Measurements from ENCODE around the gene CFAP91.
A peak's percentile ranks its signal among the peaks of the same experiment; 100 is the strongest.

Gene CFAP91

DNA sequence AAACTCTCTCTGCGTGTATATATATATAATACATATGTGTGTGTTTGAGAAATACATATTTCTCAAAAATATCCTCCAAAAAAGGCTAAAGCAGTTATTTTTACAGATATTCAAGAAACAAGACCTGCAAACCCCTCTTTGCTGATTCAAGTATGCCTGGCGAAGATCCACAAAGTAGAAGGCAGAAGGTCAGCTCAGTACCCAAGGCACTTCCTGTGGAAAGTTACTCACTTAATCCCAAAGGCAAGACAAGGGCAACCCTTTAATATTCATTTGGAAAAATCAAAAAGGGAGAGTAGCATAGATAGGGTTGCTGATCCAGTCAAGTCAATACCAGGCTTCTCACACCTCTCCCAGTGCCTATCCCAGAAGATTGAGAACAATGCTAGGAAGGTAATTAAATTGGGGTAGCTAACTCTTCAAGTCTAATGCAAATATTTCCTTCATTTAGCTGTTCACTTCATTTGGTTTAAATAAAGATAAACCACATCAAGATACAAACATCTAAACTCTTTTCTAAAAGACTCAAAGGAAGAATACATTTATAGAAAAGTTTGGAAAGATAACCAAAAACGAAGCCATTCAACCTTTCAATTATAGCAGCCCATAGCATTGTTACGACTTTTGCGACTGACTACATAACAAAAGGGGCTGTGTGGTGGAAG lies 32.8 kb upstream of the CFAP91 start:
- in situ Hi-C loops (cut with MboI; ENCODE audit: low sequenced_read_pairs, unreplicated experiment) = no loop called here

DNA sequence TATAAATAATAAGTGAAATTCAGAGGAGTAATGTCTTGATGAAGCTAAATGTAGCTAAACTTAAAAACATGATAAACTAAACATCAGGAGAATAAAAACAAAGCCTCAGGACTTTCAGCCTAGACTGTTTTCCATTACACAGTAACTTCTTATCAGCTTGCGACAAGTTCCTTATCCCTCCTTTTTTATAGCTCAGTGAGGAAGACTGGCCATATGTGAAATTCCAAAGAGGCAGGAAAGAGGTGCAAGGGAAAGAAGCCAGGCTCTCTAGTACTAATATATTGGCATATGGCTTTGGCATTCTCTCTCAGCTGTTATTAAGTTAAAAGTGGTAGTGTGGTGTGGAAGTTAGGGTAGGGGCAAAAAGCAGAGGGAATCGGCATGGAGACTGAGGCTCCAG lies 30.0 kb upstream of the CFAP91 start:
- DNase-seq (ENCODE audit: low spot score) = no peak
- TF ChIP-seq, protein P1, sequence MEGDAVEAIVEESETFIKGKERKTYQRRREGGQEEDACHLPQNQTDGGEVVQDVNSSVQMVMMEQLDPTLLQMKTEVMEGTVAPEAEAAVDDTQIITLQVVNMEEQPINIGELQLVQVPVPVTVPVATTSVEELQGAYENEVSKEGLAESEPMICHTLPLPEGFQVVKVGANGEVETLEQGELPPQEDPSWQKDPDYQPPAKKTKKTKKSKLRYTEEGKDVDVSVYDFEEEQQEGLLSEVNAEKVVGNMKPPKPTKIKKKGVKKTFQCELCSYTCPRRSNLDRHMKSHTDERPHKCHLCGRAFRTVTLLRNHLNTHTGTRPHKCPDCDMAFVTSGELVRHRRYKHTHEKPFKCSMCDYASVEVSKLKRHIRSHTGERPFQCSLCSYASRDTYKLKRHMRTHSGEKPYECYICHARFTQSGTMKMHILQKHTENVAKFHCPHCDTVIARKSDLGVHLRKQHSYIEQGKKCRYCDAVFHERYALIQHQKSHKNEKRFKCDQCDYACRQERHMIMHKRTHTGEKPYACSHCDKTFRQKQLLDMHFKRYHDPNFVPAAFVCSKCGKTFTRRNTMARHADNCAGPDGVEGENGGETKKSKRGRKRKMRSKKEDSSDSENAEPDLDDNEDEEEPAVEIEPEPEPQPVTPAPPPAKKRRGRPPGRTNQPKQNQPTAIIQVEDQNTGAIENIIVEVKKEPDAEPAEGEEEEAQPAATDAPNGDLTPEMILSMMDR (IDR thresholded peaks at IDR 0.05; ENCODE audit: borderline replicate concordance, control extremely low read depth, extremely low read depth, insufficient read depth, missing control alignments) = no peak
- in situ Hi-C loops (cut with MboI; ENCODE audit: low sequenced_read_pairs, unreplicated experiment) = no loop called here

More for the DNA sequence above, 32.8 kb upstream of the CFAP91 start:
- TF ChIP-seq, protein P1 (IDR thresholded peaks at IDR 0.05; ENCODE audit: borderline replicate concordance, control extremely low read depth, extremely low read depth, insufficient read depth, missing control alignments) = no peak
- no peak for DNase-seq (ENCODE audit: low spot score)

GRCh38 chr3:119673875-119674274 lies 28.9 kb upstream of the CFAP91 start:
- no peak for DNase-seq (ENCODE audit: low spot score)
- TF ChIP-seq, protein P1 (IDR thresholded peaks at IDR 0.05; ENCODE audit: borderline replicate concordance, control extremely low read depth, extremely low read depth, insufficient read depth, missing control alignments) = no peak
- in situ Hi-C loops (cut with MboI; ENCODE audit: low sequenced_read_pairs, unreplicated experiment) = no loop called here

GRCh38 chr3:119675188-119675874 lies 27.5 kb upstream of the CFAP91 start:
- in situ Hi-C loops (cut with MboI; ENCODE audit: low sequenced_read_pairs, unreplicated experiment) = loop anchor here (25.0 kb wide), 1 partner anchor 388 kb away; the partner anchor contains the start of gene ARHGAP31
- TF ChIP-seq, protein P1 (IDR thresholded peaks at IDR 0.05; ENCODE audit: borderline replicate concordance, control extremely low read depth, extremely low read depth, insufficient read depth, missing control alignments) = no peak
- no peak for DNase-seq (ENCODE audit: low spot score)

GRCh38 chr3:119676020-119676419 lies 26.8 kb upstream of the CFAP91 start:
- in situ Hi-C loops (cut with MboI; ENCODE audit: low sequenced_read_pairs, unreplicated experiment) = loop anchor here (25.0 kb wide), 1 partner anchor 389 kb away; the partner anchor contains the start of gene ARHGAP31
- TF ChIP-seq, protein P1 (IDR thresholded peaks at IDR 0.05; ENCODE audit: borderline replicate concordance, control extremely low read depth, extremely low read depth, insufficient read depth, missing control alignments) = no peak
- no peak for DNase-seq (ENCODE audit: low spot score)

- TF ChIP-seq, protein P1 (IDR thresholded peaks at IDR 0.05; ENCODE audit: borderline replicate concordance, control extremely low read depth, extremely low read depth, insufficient read depth, missing control alignments) = no peak
- in situ Hi-C loops (cut with MboI; ENCODE audit: low sequenced_read_pairs, unreplicated experiment) = loop anchor here (25.0 kb wide), 1 partner anchor 390 kb away; the partner anchor contains the start of gene ARHGAP31
- DNase-seq (ENCODE audit: low spot score) = peak; percentile 93
These were observed 25.8 kb upstream of the CFAP91 start, which contains the start of gene COX17 for GRCh38 chr3:119676771-119677640. Gene COX17 (minus strand): TSS chr3:119677406. CDS start chr3:119677310, 96 bp downstream.
